OCI-LY7 (cell line): Measurements from ENCODE around the gene DMD.

ENCODE experiments used
- EZH2phosphoT487 ChIP-seq: fragments of 200-600 bp; sonication (generic); IDR thresholded peaks from 2 replicates; pipeline ENCODE4 v1.6.1; 2018; ENCODE audit warnings: low read depth, borderline replicate concordance, mild to moderate bottlenecking, mixed run types, antibody characterized with exemption, low read length, moderate library complexity, mixed read lengths
- TF ChIP-seq, protein P1 (sequence below): fragments of 200-600 bp; sonication (generic); conservative IDR thresholded peaks from 2 replicates; pipeline ENCODE4 v1.5.1; 2014; ENCODE audit warnings: mild to moderate bottlenecking, antibody characterized with exemption, low read length, moderate library complexity, mixed read lengths

DNA sequence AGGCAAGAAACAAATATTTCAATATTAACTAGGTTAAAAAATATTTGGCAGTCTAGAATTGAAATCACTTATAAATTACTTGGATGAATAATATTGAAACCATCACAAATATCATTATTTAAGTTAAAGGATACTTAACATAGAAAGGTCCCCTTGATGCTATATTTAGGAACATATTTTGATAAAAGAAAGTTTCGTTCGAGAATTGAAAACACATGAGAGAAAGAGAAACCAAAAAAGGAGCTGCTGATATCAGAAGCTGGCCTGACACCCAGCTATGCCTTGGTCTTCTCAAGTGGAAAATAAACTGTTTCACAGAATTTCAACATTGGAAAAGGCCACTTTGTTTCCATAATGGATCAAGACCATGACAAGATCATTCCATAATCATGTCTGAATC is 762.4 kb downstream of the DMD start:
- no peak for TF ChIP-seq EZH2phosphoT487
- TF ChIP-seq, protein P1, sequence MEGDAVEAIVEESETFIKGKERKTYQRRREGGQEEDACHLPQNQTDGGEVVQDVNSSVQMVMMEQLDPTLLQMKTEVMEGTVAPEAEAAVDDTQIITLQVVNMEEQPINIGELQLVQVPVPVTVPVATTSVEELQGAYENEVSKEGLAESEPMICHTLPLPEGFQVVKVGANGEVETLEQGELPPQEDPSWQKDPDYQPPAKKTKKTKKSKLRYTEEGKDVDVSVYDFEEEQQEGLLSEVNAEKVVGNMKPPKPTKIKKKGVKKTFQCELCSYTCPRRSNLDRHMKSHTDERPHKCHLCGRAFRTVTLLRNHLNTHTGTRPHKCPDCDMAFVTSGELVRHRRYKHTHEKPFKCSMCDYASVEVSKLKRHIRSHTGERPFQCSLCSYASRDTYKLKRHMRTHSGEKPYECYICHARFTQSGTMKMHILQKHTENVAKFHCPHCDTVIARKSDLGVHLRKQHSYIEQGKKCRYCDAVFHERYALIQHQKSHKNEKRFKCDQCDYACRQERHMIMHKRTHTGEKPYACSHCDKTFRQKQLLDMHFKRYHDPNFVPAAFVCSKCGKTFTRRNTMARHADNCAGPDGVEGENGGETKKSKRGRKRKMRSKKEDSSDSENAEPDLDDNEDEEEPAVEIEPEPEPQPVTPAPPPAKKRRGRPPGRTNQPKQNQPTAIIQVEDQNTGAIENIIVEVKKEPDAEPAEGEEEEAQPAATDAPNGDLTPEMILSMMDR = no peak
